GM15510 (cell line): ENCODE data around the gene AMBP.

Experiments
- POLR2A ChIP-seq: IDR thresholded peaks from 3 replicates; pipeline ENCODE4 v1.6.1; 2011; ENCODE audit warnings: borderline replicate concordance; ENCODE audit not compliant: insufficient read length; ENCODE audit errors: extremely low read depth

Gene AMBP

GRCh38 chr9:114057161-114057885, 20.8 kb downstream of the AMBP start:
- no peak for TF ChIP-seq POLR2A

- TF ChIP-seq POLR2A: no peak
Observed at GRCh38 chr9:114056527-114056926, 21.6 kb downstream of the AMBP start.

GRCh38 chr9:114055894-114056293, 22.2 kb downstream of the AMBP start:
- no peak for TF ChIP-seq POLR2A

- no peak for TF ChIP-seq POLR2A
Observed at GRCh38 chr9:114055061-114055460, 23.0 kb downstream of the AMBP start.

- no peak for TF ChIP-seq POLR2A
Observed at GRCh38 chr9:114054191-114054690, 23.9 kb downstream of the AMBP start.

- no peak for TF ChIP-seq POLR2A
Observed at GRCh38 chr9:114053246-114054005, 24.7 kb downstream of the AMBP start.

GRCh38 chr9:114051706-114052105, 26.4 kb downstream of the AMBP start:
- no peak for TF ChIP-seq POLR2A

GRCh38 chr9:114051281-114051680, 26.8 kb downstream of the AMBP start:
- no peak for TF ChIP-seq POLR2A

- no peak for TF ChIP-seq POLR2A
Observed at GRCh38 chr9:114050646-114051045, 27.5 kb downstream of the AMBP start.

GRCh38 chr9:114050226-114050568, 27.9 kb downstream of the AMBP start:
- no peak for TF ChIP-seq POLR2A

GRCh38 chr9:114049441-114050225, 28.5 kb downstream of the AMBP start:
- no peak for TF ChIP-seq POLR2A

GRCh38 chr9:114048533-114049415, 29.3 kb downstream of the AMBP start:
- TF ChIP-seq POLR2A: no peak

GRCh38 chr9:114047717-114048116, 30.4 kb downstream of the AMBP start:
- no peak for TF ChIP-seq POLR2A

- no peak for TF ChIP-seq POLR2A
Observed at GRCh38 chr9:114046875-114047274, 31.2 kb downstream of the AMBP start.
